HG02642 (cell line): Measurements from ENCODE around the gene FBXO24.

Experiments
- ATAC-seq: cut with Tn5 transposase; IDR thresholded peaks from one replicate; pipeline ENCODE4 v1.9.1; 2021; ENCODE audit warnings: mild to moderate bottlenecking; ENCODE audit not compliant: unreplicated experiment, poor library complexity

Gene FBXO24

GRCh38 chr7:100588438-100588837, 2.3 kb downstream of the FBXO24 start:
- ATAC-seq, result no peak

- ATAC-seq, result no peak
Measured at GRCh38 chr7:100589341-100589947, 3.3 kb downstream of the FBXO24 start.

- no peak for ATAC-seq
Measured at GRCh38 chr7:100590077-100590737, 4.1 kb downstream of the FBXO24 start.

- no peak for ATAC-seq
Measured at GRCh38 chr7:100591596-100591995, 5.5 kb downstream of the FBXO24 start.

GRCh38 chr7:100595188-100595587, 9.1 kb downstream of the FBXO24 start:
- ATAC-seq, result no peak

- ATAC-seq, result no peak
Measured at GRCh38 chr7:100598425-100598824, 12.3 kb downstream of the FBXO24 start.

GRCh38 chr7:100599911-100600729, 14.0 kb downstream of the FBXO24 start:
- no peak for ATAC-seq

GRCh38 chr7:100600730-100601038, 14.6 kb downstream of the FBXO24 start:
- ATAC-seq, result no peak

- ATAC-seq, result no peak
Measured at GRCh38 chr7:100602889-100603725, 17.0 kb downstream of the FBXO24 start.

GRCh38 chr7:100603726-100604027, 17.5 kb downstream of the FBXO24 start:
- ATAC-seq, result peak; percentile 12

- peak; percentile 43 for ATAC-seq
Measured at GRCh38 chr7:100604028-100604975, 18.2 kb downstream of the FBXO24 start.

GRCh38 chr7:100604976-100605911, 19.1 kb downstream of the FBXO24 start:
- ATAC-seq, result no peak

- ATAC-seq, result no peak
Measured at GRCh38 chr7:100606313-100606712, 20.2 kb downstream of the FBXO24 start.

- ATAC-seq, result no peak
Measured at GRCh38 chr7:100607111-100607510, 21.0 kb downstream of the FBXO24 start.

GRCh38 chr7:100609958-100610357, 23.8 kb downstream of the FBXO24 start:
- ATAC-seq, result no peak

GRCh38 chr7:100611983-100612729, 26.0 kb downstream of the FBXO24 start, which contains the start of gene MOSPD3:
TSS of gene MOSPD3 (plus strand) at chr7:100612540. CDS start at chr7:100612792, 252 bp downstream.
- ATAC-seq, result peak; percentile 94

GRCh38 chr7:100612730-100613390, 26.7 kb downstream of the FBXO24 start:
- no peak for ATAC-seq
